Measurements from ENCODE around the gene KIF6.

The KIF6 gene

GRCh38 chr6:39657355-39658135 is 67.7 kb downstream of the KIF6 start:
- no peak for DNase-seq

- no peak for DNase-seq
These were observed 71.1 kb downstream of the KIF6 start for GRCh38 chr6:39654121-39654520.

- DNase-seq, result no peak
These were observed 71.6 kb downstream of the KIF6 start for GRCh38 chr6:39653612-39654011.

GRCh38 chr6:39649996-39650395 is 75.2 kb downstream of the KIF6 start:
- DNase-seq, result no peak

- DNase-seq, result no peak
These were observed 78.3 kb downstream of the KIF6 start for GRCh38 chr6:39646751-39647420.

- DNase-seq, result no peak
These were observed 82.9 kb downstream of the KIF6 start for GRCh38 chr6:39642270-39642669.

- DNase-seq, result no peak
These were observed 86.9 kb downstream of the KIF6 start for GRCh38 chr6:39638126-39638822.

GRCh38 chr6:39634646-39635341 is 90.4 kb downstream of the KIF6 start:
- DNase-seq, result no peak

GRCh38 chr6:39625209-39625608 is 100.0 kb downstream of the KIF6 start:
- DNase-seq, result no peak

- no peak for DNase-seq
These were observed 101.5 kb downstream of the KIF6 start for GRCh38 chr6:39623750-39624149.

- no peak for DNase-seq
These were observed 107.7 kb downstream of the KIF6 start for GRCh38 chr6:39617520-39617919.

- no peak for DNase-seq
These were observed 108.2 kb downstream of the KIF6 start for GRCh38 chr6:39617026-39617425.

- no peak for DNase-seq
These were observed 109.6 kb downstream of the KIF6 start for GRCh38 chr6:39615622-39616021.

- DNase-seq, result no peak
These were observed 110.7 kb downstream of the KIF6 start for GRCh38 chr6:39614393-39614950.

GRCh38 chr6:39610221-39610620 is 115.0 kb downstream of the KIF6 start:
- DNase-seq, result no peak

- DNase-seq, result no peak
These were observed 116.4 kb downstream of the KIF6 start for GRCh38 chr6:39608652-39609345.

GRCh38 chr6:39602601-39603519 is 122.3 kb downstream of the KIF6 start:
- no peak for DNase-seq

GRCh38 chr6:39599973-39600372 is 125.2 kb downstream of the KIF6 start:
- DNase-seq, result no peak

GRCh38 chr6:39599341-39599740 is 125.9 kb downstream of the KIF6 start:
- no peak for DNase-seq

GRCh38 chr6:39594285-39594684 is 130.9 kb downstream of the KIF6 start:
- no peak for DNase-seq

GRCh38 chr6:39593646-39594045 is 131.6 kb downstream of the KIF6 start:
- DNase-seq, result no peak
